Measurements from ENCODE around the gene IGSF8. TPM values are rescaled to one million over a fixed set of nuclear protein-coding genes. Genes with fewer than 3 reads are reported as not detected.

Gene IGSF8
- polyA plus RNA-seq, 1 donor from 2014 or later, result 27.3 TPM

- Histone ChIP-seq H3K79me2 (replicated peaks; ENCODE audit: insufficient read depth, low read length) (no peaks in the 10 kb centered on the region), H3K4me2 (ENCODE audit: low read length) (no peak overlapping the region), H3F3A (ENCODE audit: insufficient read depth, low read length, poor library complexity, severe bottlenecking) (no peaks in the 10 kb centered on the region), H4K20me1 (ENCODE audit: insufficient read depth) (no peaks in the 10 kb centered on the region), H3K9me2 (ENCODE audit: insufficient read depth, low read length) (no peaks in the 10 kb centered on the region), H3K9me3 (ENCODE audit: low read length) (no peaks in the 10 kb centered on the region), H3K27ac (ENCODE audit: low read length) (no peak overlapping the region), H3K4me3 (ENCODE audit: low read length) (no peak overlapping the region), H3K27me3 (ENCODE audit: insufficient read depth, low read depth, low read length) (no peaks in the 10 kb centered on the region), H3K9ac (ENCODE audit: low read length) (no peak overlapping the region), H2AFZ (ENCODE audit: low read depth, low read length) (no peak overlapping the region), H3K36me3 (ENCODE audit: insufficient read depth, low read length) (no peaks in the 10 kb centered on the region)
- TF ChIP-seq CTCF (IDR thresholded peaks at IDR 0.05; ENCODE audit: poor library complexity, severe bottlenecking) (no peak), RAD21 (conservative IDR thresholded peaks at IDR 0.05) (no peak), TAF1 (IDR thresholded peaks at IDR 0.05; ENCODE audit: low read depth) (no peak), SMC3 (conservative IDR thresholded peaks at IDR 0.05; ENCODE audit: poor library complexity) (no peak), EZH2 (IDR thresholded peaks at IDR 0.05; ENCODE audit: borderline replicate concordance, insufficient read depth, low read length, poor library complexity, severe bottlenecking) (no peak), EP300 (conservative IDR thresholded peaks at IDR 0.05; ENCODE audit: poor library complexity, severe bottlenecking) (no peak), REST (IDR thresholded peaks at IDR 0.05; ENCODE audit: borderline replicate concordance) (no peak), POLR2AphosphoS5 (IDR thresholded peaks at IDR 0.05) (no peak), MXI1 (conservative IDR thresholded peaks at IDR 0.05; ENCODE audit: poor library complexity, severe bottlenecking) (no peak)
Observed at GRCh38 chr1:160139840-160140239, 41.4 kb upstream of the IGSF8 start.

GRCh38 chr1:160137216-160137862 is 38.9 kb upstream of the IGSF8 start:
- Histone ChIP-seq H3K4me2 (ENCODE audit: low read length) (no peak overlapping the region), H4K20me1 (ENCODE audit: insufficient read depth) (no peaks in the 10 kb centered on the region), H3K9me2 (ENCODE audit: insufficient read depth, low read length) (no peaks in the 10 kb centered on the region), H3K4me3 (ENCODE audit: low read length) (no peak overlapping the region), H2AFZ (ENCODE audit: low read depth, low read length) (no peak overlapping the region), H3K27me3 (ENCODE audit: insufficient read depth, low read depth, low read length) (no peaks in the 10 kb centered on the region), H3K9ac (ENCODE audit: low read length) (no peak overlapping the region), H3F3A (ENCODE audit: insufficient read depth, low read length, poor library complexity, severe bottlenecking) (no peaks in the 10 kb centered on the region), H3K27ac (ENCODE audit: low read length) (no peak overlapping the region), H3K79me2 (replicated peaks; ENCODE audit: insufficient read depth, low read length) (no peaks in the 10 kb centered on the region), H3K36me3 (ENCODE audit: insufficient read depth, low read length) (no peaks in the 10 kb centered on the region), H3K9me3 (ENCODE audit: low read length) (no peaks in the 10 kb centered on the region)
- TF ChIP-seq MXI1 (conservative IDR thresholded peaks at IDR 0.05; ENCODE audit: poor library complexity, severe bottlenecking), result no peak
- TF ChIP-seq POLR2AphosphoS5 (IDR thresholded peaks at IDR 0.05), result no peak
- no peak for TF ChIP-seq EP300 (conservative IDR thresholded peaks at IDR 0.05; ENCODE audit: poor library complexity, severe bottlenecking)
- no peak for TF ChIP-seq SMC3 (conservative IDR thresholded peaks at IDR 0.05; ENCODE audit: poor library complexity)
- no peak for TF ChIP-seq REST (IDR thresholded peaks at IDR 0.05; ENCODE audit: borderline replicate concordance)
- TF ChIP-seq TAF1 (IDR thresholded peaks at IDR 0.05; ENCODE audit: low read depth), result no peak
- TF ChIP-seq CTCF (IDR thresholded peaks at IDR 0.05; ENCODE audit: poor library complexity, severe bottlenecking), result no peak
- TF ChIP-seq RAD21 (conservative IDR thresholded peaks at IDR 0.05), result no peak
- TF ChIP-seq EZH2 (IDR thresholded peaks at IDR 0.05; ENCODE audit: borderline replicate concordance, insufficient read depth, low read length, poor library complexity, severe bottlenecking), result no peak
